H1 (cell line): Measurements from ENCODE around the gene PYGB. TPM values are rescaled to one million over a fixed set of nuclear protein-coding genes. Genes with fewer than 3 reads are reported as not detected.

Source experiments
- CTCF ChIA-PET: fragments of 300-600 bp; sonication (Branson Sonifier 250); formaldehyde crosslinking; loops from one replicate; lab custom pipeline; 2021; ENCODE audit not compliant: partially characterized antibody; lab: Charles Lee
- POLR2A ChIA-PET: fragments of 300-600 bp; sonication (Branson Sonifier 250); formaldehyde crosslinking; loops from one replicate; lab custom pipeline; 2021; ENCODE audit warnings: inconsistent platforms; ENCODE audit not compliant: partially characterized antibody; lab: Charles Lee
- DNase-seq, 2 experiments: peaks; one replicate each; pipeline versions ENCODE4 v3.0.0 to v3.0.0-alpha.2; 2010 to 2022; ENCODE audit warnings: low spot score in 2 of 2, low read depth in 1 of 2, mixed read lengths in 1 of 2
- FAIRE-seq: peaks from 2 replicates; lab custom pipeline; 2011; peaks lifted over from hg19 to GRCh38; lab: Jason Lieb, UNC
- H2AFZ ChIP-seq: 2 replicates; pipeline ENCODE4 v1.8.1; 2012; ENCODE audit warnings: low read length, inconsistent platforms
- H2AK5ac ChIP-seq: 2 replicates; pipeline ENCODE4 v1.6.1; 2013; ENCODE audit warnings: low read depth, low read length
- H2BK120ac ChIP-seq: replicated peaks from 2 replicates; pipeline ENCODE3; 2013; ENCODE audit warnings: low read depth, low read length, inconsistent platforms
- H2BK12ac ChIP-seq: 2 replicates; pipeline ENCODE4 v1.6.1; 2013; ENCODE audit warnings: low read depth, low read length
- H2BK15ac ChIP-seq: 2 replicates; pipeline ENCODE4 v1.6.1; 2013; ENCODE audit warnings: low read length
- H2BK20ac ChIP-seq: 2 replicates; pipeline ENCODE4 v1.6.1; 2013; ENCODE audit warnings: low read length
- H2BK5ac ChIP-seq: 2 replicates; pipeline ENCODE4 v1.6.1; 2013; ENCODE audit warnings: low read depth, low read length
- H3K14ac ChIP-seq: 2 replicates; pipeline ENCODE4 v1.6.1; 2013; ENCODE audit warnings: inconsistent platforms; ENCODE audit not compliant: insufficient read length
- H3K18ac ChIP-seq: 2 replicates; pipeline ENCODE4 v1.6.1; 2013; ENCODE audit warnings: low read length; ENCODE audit errors: extremely low read depth
- H3K23ac ChIP-seq: 2 replicates; pipeline ENCODE4 v1.6.1; 2013; ENCODE audit warnings: inconsistent platforms; ENCODE audit not compliant: insufficient read length
- H3K23me2 ChIP-seq: 2 replicates; pipeline ENCODE4 v1.6.1; 2013; ENCODE audit warnings: low read depth, low read length
- H3K27ac ChIP-seq: 2 replicates; pipeline ENCODE4 v1.6.1; 2011; ENCODE audit warnings: low read depth, low read length, inconsistent platforms
- H3K27me3 ChIP-seq, 4 experiments: replicated peaks in 1 of 4; 1 replicate in 1 of 4; 2 replicates in 3 of 4; pipeline versions ENCODE4 v1.6.1 to v1.8.1; 2011 to 2013; ENCODE audit warnings: low read length in 3 of 4, mild to moderate bottlenecking in 3 of 4, inconsistent platforms in 2 of 4, mixed read lengths in 2 of 4, moderate library complexity in 1 of 4; ENCODE audit not compliant: control insufficient read depth in 3 of 4, insufficient read depth in 3 of 4; ENCODE audit errors: extremely low read depth in 1 of 4
- H3K36me3 ChIP-seq, 4 experiments: 2 replicates each; pipeline versions ENCODE4 v1.6.1 to v1.8.1; 2011 to 2013; ENCODE audit warnings: mild to moderate bottlenecking in 4 of 4, low read length in 3 of 4, moderate library complexity in 2 of 4, control low read depth in 1 of 4, inconsistent platforms in 1 of 4; ENCODE audit not compliant: insufficient read depth in 4 of 4, control insufficient read depth in 2 of 4
- H3K4ac ChIP-seq: replicated peaks from 2 replicates; pipeline ENCODE3; 2013; ENCODE audit warnings: low read length, low read depth, mixed read lengths, inconsistent platforms; ENCODE audit not compliant: insufficient read length
- H3K4me1 ChIP-seq, 4 experiments: replicated peaks in 1 of 4; 1 replicate in 1 of 4; 2 replicates in 3 of 4; pipeline versions ENCODE4 v1.6.1 to v1.8.1; 2011 to 2013; ENCODE audit warnings: low read length in 3 of 4, inconsistent platforms in 2 of 4, mixed read lengths in 1 of 4; ENCODE audit not compliant: insufficient read depth in 4 of 4, control insufficient read depth in 3 of 4
- H3K4me2 ChIP-seq, 2 experiments: 2 replicates each; pipeline versions ENCODE4 v1.6.1 to v1.8.1; 2011 to 2013; ENCODE audit warnings: low read depth in 2 of 2, low read length in 2 of 2, control low read depth in 1 of 2, inconsistent platforms in 1 of 2, mild to moderate bottlenecking in 1 of 2; ENCODE audit not compliant: insufficient read depth in 1 of 2
- H3K4me3 ChIP-seq, 4 experiments: fragments of 200-600, 300-600 bp in 1 of 4; sonication (generic), shearing (Covaris generic), sonication (Bioruptor Twin) in 1 of 4; 2 replicates each; pipeline versions ENCODE4 v1.5.1 to v1.8.1; 2011 to 2016; ENCODE audit warnings: low read length in 4 of 4, low read depth in 3 of 4, control low read depth in 2 of 4, inconsistent platforms in 2 of 4, mild to moderate bottlenecking in 2 of 4, mixed read lengths in 1 of 4, moderate library complexity in 1 of 4; ENCODE audit not compliant: insufficient read depth in 2 of 4; ENCODE audit errors: extremely low read depth in 1 of 4
- H3K56ac ChIP-seq: replicated peaks from 2 replicates; pipeline ENCODE3; 2013; ENCODE audit warnings: low read depth, mild to moderate bottlenecking, mixed read lengths, low read length, inconsistent platforms; ENCODE audit not compliant: insufficient read length
- H3K79me1 ChIP-seq: 2 replicates; pipeline ENCODE4 v1.6.1; 2013; ENCODE audit warnings: low read depth, low read length, control low read depth
- H3K79me2 ChIP-seq, 2 experiments: 2 replicates each; pipeline versions ENCODE4 v1.6.1 to v1.8.1; 2012 to 2013; ENCODE audit warnings: low read length in 2 of 2, mild to moderate bottlenecking in 2 of 2, inconsistent platforms in 1 of 2; ENCODE audit not compliant: insufficient read depth in 2 of 2, control insufficient read depth in 1 of 2
- H3K9ac ChIP-seq, 4 experiments: replicated peaks in 1 of 4; 1 replicate in 1 of 4; 2 replicates in 3 of 4; pipeline versions ENCODE4 v1.6.1 to v1.8.1; 2011 to 2013; ENCODE audit warnings: low read depth in 3 of 4, low read length in 3 of 4, control low read depth in 2 of 4, mild to moderate bottlenecking in 2 of 4, moderate library complexity in 2 of 4, inconsistent platforms in 1 of 4; ENCODE audit errors: extremely low read depth in 1 of 4
- H3K9me3 ChIP-seq, 2 experiments: 2 replicates each; pipeline versions ENCODE4 v1.6.1 to v1.8.1; 2012 to 2013; ENCODE audit warnings: mild to moderate bottlenecking in 2 of 2, moderate library complexity in 2 of 2, control low read depth in 1 of 2, inconsistent platforms in 1 of 2, low read depth in 1 of 2, low read length in 1 of 2, mixed read lengths in 1 of 2; ENCODE audit not compliant: insufficient read depth in 2 of 2
- H4K20me1 ChIP-seq, 2 experiments: replicated peaks in 1 of 2; 2 replicates each; pipeline versions ENCODE3 to v1.8.1; 2011 to 2013; ENCODE audit warnings: inconsistent platforms in 2 of 2, low read length in 2 of 2, mild to moderate bottlenecking in 1 of 2; ENCODE audit not compliant: insufficient read depth in 2 of 2, control insufficient read depth in 1 of 2
- H4K5ac ChIP-seq: 2 replicates; pipeline ENCODE4 v1.6.1; 2013; ENCODE audit warnings: low read length, low read depth, mixed read lengths, inconsistent platforms; ENCODE audit not compliant: insufficient read length
- H4K8ac ChIP-seq: 2 replicates; pipeline ENCODE4 v1.8.0; 2013; ENCODE audit warnings: mild to moderate bottlenecking, moderate library complexity, low read length, inconsistent platforms; ENCODE audit not compliant: insufficient read depth; ENCODE audit errors: extremely low read depth
- H4K91ac ChIP-seq: replicated peaks from 2 replicates; pipeline ENCODE3; 2013; ENCODE audit warnings: low read length, mixed read lengths, inconsistent platforms; ENCODE audit not compliant: insufficient read length
- WGBS, 2 experiments: shearing (Covaris generic) in 1 of 2; methylation state at CpG; one replicate each; pipeline versions ENCODE4 v1.1.6 to v1.1.7; 2013 to 2015; ENCODE audit warnings: low lambda C conversion rate in 2 of 2, mixed read lengths in 2 of 2, inconsistent platforms in 1 of 2, low coverage in 1 of 2, missing lambda C conversion rate in 1 of 2; ENCODE audit not compliant: insufficient replicate concordance in 2 of 2, insufficient coverage in 1 of 2, insufficient read length in 1 of 2; ENCODE audit errors: extremely low coverage in 1 of 2, missing lambda C conversion rate in 1 of 2; 5-methylcytosine and 5-hydroxymethylcytosine counted together
- polyA plus RNA-seq, 7 experiments: library from polyadenylated mRNA; depleted of rRNA in 3 of 7; stranded (reverse) in 5 of 7; unstranded in 2 of 7; fragments of >200 nt in 5 of 7; fragments of 200-250 nt in 2 of 7; gene quantifications; 1 replicate in 5 of 7; 2 replicates in 1 of 7; 4 replicates in 1 of 7; pipeline versions ENCODE4 v1.2.1 to v1.2.3, GENCODE V29; 2011 to 2013; ENCODE audit warnings: missing spikeins in 2 of 7, mixed read lengths in 2 of 7
- total RNA-seq: library from RNA; stranded (reverse); fragmentation: NEBNext Ultra II Directional; extraction: Animal tissue kit (Norgen Biotek cat#: 25700); gene quantifications from 2 replicates; pipeline ENCODE4 v1.2.1, GENCODE V29; 2021

The PYGB gene
- total and polyA plus RNA-seq, 2 of the 8 experiments (the other 6 are each of a cell fraction or from before 2014, with no cell fraction given), result 26.6 to 56.0 TPM

- Histone ChIP-seq H4K8ac (no peak overlapping the region), H3K4me3 (no peak overlapping the region), H2AK5ac (no peak overlapping the region), H3K14ac (no peak overlapping the region), H4K5ac (no peak overlapping the region), H3K79me1 (no peaks in the 10 kb centered on the region), H2BK15ac (no peak overlapping the region), H3K9ac (no peak overlapping the region), H3K27ac (no peak overlapping the region), H3K18ac (no peak overlapping the region), H3K4ac (no peak overlapping the region), H2BK20ac (no peak overlapping the region), H3K23me2 (no peaks in the 10 kb centered on the region), H3K4me1 (peaks cover 0 to 5% (median 2%) of the 10 kb centered on the region in 4 experiments; a peak in 2 of 7 replicates), H2BK12ac (no peak overlapping the region), H3K23ac (no peak overlapping the region), H3K4me2 (no peak overlapping the region), H2AFZ (no peak overlapping the region), H3K27me3 (no peaks in the 10 kb centered on the region), H3K56ac (no peak overlapping the region), H3K79me2 (no peaks in the 10 kb centered on the region), H2BK120ac (no peak overlapping the region), H4K91ac (no peak overlapping the region), H3K9me3 (no peaks in the 10 kb centered on the region), H2BK5ac (no peak overlapping the region; the same call in 1 of the 2 replicates), H3K36me3 (peaks cover 0 to 5% (median under 1%) of the 10 kb centered on the region in 4 experiments; a peak in 2 of 8 replicates), H4K20me1 (peaks cover 2 to 4% of the 10 kb centered on the region in 2 experiments)
- DNase-seq (no peak), FAIRE-seq (no peak)
- ChIA-PET POLR2A (no interaction called here), CTCF (interaction anchor here (0.7 to 1.8 kb wide), 4 partner anchors 9 to 136 kb away, joined by 3 to 5 read pairs (median 3); partner anchors contain the start of gene VSX1)
- 94% methylated on average over 8 of the region's 12 CpGs; no CpG with 5 or more reads in 1 of the 2 experiments for WGBS, 2 experiments
Observed at GRCh38 chr20:25218492-25218891, 29.4 kb upstream of the PYGB start.
